Peyer's patch (tissue), 4 donors: ENCODE data around the gene GPR152. TPM values are rescaled to one million over a fixed set of nuclear protein-coding genes. Genes with fewer than 3 reads are reported as not detected.
A peak's percentile ranks its signal among the peaks of the same experiment; 100 is the strongest.
"Not testable (repeated sequence)": the region's sequence is repeated elsewhere in the genome, so short reads cannot be mapped to it uniquely, and the experiment has no call there.

Experiments used
- DNase-seq, 3 donors: peaks; one replicate each; pipeline ENCODE4 v3.0.0-alpha.2; 2017 to 2019
- H3K27ac ChIP-seq, 4 donors: fragments of 200-600 bp; sonication (generic); one replicate each; pipeline ENCODE4 v1.5.1; 2016 to 2019
- H3K27me3 ChIP-seq, 2 donors: fragments of 200-600 bp; sonication (generic); one replicate each; pipeline ENCODE4 v1.5.1; 2019
- H3K36me3 ChIP-seq, 3 donors: fragments of 200-600 bp; sonication (generic); one replicate each; pipeline ENCODE4 v1.5.1; 2016 to 2019
- H3K4me1 ChIP-seq, 4 donors: fragments of 200-600 bp; sonication (generic); one replicate each; pipeline ENCODE4 v1.5.1; 2016 to 2019
- H3K4me3 ChIP-seq, 4 donors: fragments of 200-600 bp; sonication (generic); 1 replicate in 3 of 4; 2 replicates in 1 of 4; pipeline ENCODE4 v1.5.1; 2016 to 2019; ENCODE audit warnings: mild to moderate bottlenecking in 1 of 4
- H3K9me3 ChIP-seq, 4 donors: fragments of 200-600 bp; sonication (generic); one replicate each; pipeline ENCODE4 v1.5.1; 2016 to 2019; ENCODE audit warnings: mild to moderate bottlenecking in 1 of 4
- POLR2A ChIP-seq, 2 donors: fragments of 450-650 bp; IDR thresholded peaks; one replicate each; pipeline ENCODE4 v1.5.1; 2017; ENCODE audit warnings: antibody characterized with exemption in 2 of 2, mild to moderate bottlenecking in 2 of 2, moderate library complexity in 2 of 2
- total RNA-seq, 4 donors: library from RNA; depleted of rRNA; stranded (reverse); fragments of >200 nt; gene quantifications; one replicate each; pipeline ENCODE4 v1.1.0, GENCODE V29; 2016
- TF ChIP-seq, protein P1 (sequence below), 6 experiments: fragments of 450-650 bp in 4 of 6; fragments of 200-600 bp in 2 of 6; sonication (generic) in 1 of 6; IDR thresholded peaks; one replicate each; pipeline ENCODE4 v1.5.1; 2017 to 2019; ENCODE audit warnings: antibody characterized with exemption in 6 of 6, mild to moderate bottlenecking in 3 of 6, moderate library complexity in 1 of 6

The GPR152 gene
- total RNA-seq, 4 donors from 2014 or later: not detected

DNA sequence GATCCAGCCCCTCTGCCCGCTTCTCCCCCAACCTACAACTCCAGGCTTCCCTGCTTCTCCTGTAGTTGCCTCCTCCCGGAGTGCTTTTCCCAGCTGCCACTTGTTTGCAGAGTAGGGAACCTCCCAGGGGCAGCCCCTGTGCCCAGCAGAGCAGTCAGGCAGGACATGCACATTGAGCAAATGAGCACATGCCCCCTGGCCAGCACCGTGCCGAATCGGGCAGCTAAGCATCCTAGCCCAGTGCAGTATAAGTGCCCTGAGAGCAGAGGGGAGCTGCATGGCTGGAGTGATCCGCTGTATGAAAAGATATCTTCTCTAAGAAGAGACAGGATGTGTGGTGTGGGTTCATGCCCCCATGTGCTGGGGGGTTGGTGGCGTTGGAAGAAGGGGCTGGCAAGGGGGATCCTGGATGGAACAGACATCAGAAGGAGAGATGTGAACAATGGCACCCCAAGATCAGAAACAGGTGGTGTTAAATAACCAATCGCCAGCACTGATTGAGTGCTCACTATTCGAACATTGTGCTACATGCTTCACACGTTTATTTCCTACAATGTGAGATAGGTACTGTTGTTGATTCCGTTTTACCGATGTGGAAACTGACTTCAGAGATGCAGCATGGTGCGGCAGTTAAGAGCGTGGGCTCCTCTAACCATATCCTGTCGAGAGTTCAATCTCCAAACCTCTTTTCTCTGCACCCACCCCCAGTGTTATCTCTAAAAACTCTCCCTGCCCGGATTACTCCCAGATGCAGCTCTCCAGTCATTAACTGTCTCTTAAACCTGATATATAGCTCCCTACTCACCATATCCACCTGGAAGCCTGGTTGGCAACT is 31.5 kb upstream of the GPR152 start:
- DNase-seq: peak; percentile 12 to 56 (median 46)
- H3K4me3 ChIP-seq: peak overlapping the region; percentile 47 to 68 (median 58)
- TF ChIP-seq, protein P1, sequence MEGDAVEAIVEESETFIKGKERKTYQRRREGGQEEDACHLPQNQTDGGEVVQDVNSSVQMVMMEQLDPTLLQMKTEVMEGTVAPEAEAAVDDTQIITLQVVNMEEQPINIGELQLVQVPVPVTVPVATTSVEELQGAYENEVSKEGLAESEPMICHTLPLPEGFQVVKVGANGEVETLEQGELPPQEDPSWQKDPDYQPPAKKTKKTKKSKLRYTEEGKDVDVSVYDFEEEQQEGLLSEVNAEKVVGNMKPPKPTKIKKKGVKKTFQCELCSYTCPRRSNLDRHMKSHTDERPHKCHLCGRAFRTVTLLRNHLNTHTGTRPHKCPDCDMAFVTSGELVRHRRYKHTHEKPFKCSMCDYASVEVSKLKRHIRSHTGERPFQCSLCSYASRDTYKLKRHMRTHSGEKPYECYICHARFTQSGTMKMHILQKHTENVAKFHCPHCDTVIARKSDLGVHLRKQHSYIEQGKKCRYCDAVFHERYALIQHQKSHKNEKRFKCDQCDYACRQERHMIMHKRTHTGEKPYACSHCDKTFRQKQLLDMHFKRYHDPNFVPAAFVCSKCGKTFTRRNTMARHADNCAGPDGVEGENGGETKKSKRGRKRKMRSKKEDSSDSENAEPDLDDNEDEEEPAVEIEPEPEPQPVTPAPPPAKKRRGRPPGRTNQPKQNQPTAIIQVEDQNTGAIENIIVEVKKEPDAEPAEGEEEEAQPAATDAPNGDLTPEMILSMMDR (IDR thresholded peaks at IDR 0.05): no peak
- no peak for TF ChIP-seq POLR2A (IDR thresholded peaks at IDR 0.05)

GRCh38 chr11:67482827-67483798 is 30.6 kb upstream of the GPR152 start, which contains the start of gene AIP:
Gene AIP, plus strand, starts transcription at chr11:67483026. Its CDS starts 133 bp downstream, at chr11:67483159.
- Histone ChIP-seq H3K27ac (peak within 1 kb of the TSS; percentile 83 to 88 (median 85)), H3K4me3 (peak within 1 kb of the TSS; percentile 47 to 68 (median 58)), H3K4me1 (peaks cover 0 to 34% (median 17%) of the 10 kb centered on the region in 4 donors), H3K27me3 (no peaks in the 10 kb centered on the region), H3K9me3 (no peaks in the 10 kb centered on the region), H3K36me3 (peaks cover 0 to 13% (median 0%) of the 10 kb centered on the region in 3 donors)
- peak; percentile 95 to 99 (median 97) for DNase-seq
- peak; percentile 59 to 80 for TF ChIP-seq POLR2A (IDR thresholded peaks at IDR 0.05)
- TF ChIP-seq, protein P1 (IDR thresholded peaks at IDR 0.05): peak; percentile 12 to 59 (median 32)

More for the DNA sequence above, 31.5 kb upstream of the GPR152 start:
- Histone ChIP-seq H3K36me3 (peaks cover 0 to 15% (median 0%) of the 10 kb centered on the region in 3 donors), H3K4me1 (peaks cover 0 to 34% (median 17%) of the 10 kb centered on the region in 4 donors), H3K27me3 (no peaks in the 10 kb centered on the region), H3K27ac (peak overlapping the region; percentile 83 to 88 (median 85)), H3K9me3 (no peaks in the 10 kb centered on the region)

GRCh38 chr11:67482275-67482826 is 29.8 kb upstream of the GPR152 start:
- no peaks in the 10 kb centered on the region for H3K9me3 ChIP-seq
- peaks cover 0 to 34% (median 17%) of the 10 kb centered on the region in 4 donors for H3K4me1 ChIP-seq
- H3K27me3 ChIP-seq: no peaks in the 10 kb centered on the region
- H3K27ac ChIP-seq: peak overlapping the region; percentile 83 to 88 (median 85)
- peaks cover 0 to 6% (median 0%) of the 10 kb centered on the region in 3 donors for H3K36me3 ChIP-seq
- DNase-seq: peak in 1 of 3 donors; percentile 50
- H3K4me3 ChIP-seq: peak overlapping the region; percentile 47 to 68 (median 58)
- TF ChIP-seq POLR2A (IDR thresholded peaks at IDR 0.05): no peak
- TF ChIP-seq, protein P1 (IDR thresholded peaks at IDR 0.05): no peak

DNA sequence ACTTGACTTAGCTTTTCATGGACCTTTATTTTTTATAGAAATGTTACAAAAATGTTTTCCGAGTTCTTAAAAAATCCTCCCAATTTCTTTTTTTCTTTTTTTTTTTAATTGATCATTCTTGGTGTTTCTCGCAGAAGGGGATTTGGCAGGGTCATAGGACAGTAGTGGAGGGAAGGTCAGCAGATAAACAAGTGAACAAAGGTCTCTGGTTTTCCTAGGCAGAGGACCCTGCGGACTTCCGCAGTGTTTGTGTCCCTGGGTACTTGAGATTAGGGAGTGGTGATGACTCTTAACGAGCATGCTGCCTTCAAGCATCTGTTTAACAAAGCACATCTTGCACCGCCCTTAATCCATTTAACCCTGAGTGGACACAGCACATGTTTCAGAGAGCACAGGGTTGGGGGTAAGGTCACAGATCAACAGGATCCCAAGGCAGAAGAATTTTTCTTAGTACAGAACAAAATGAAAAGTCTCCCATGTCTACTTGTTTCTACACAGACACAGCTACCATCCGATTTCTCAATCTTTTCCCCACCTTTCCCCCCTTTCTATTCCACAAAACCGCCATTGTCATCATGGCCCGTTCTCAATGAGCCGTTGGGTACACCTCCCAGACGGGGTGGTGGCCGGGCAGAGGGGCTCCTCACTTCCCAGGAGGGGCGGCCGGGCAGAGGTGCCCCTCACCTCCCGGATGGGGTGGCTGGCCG is 25.0 kb upstream of the GPR152 start:
- not testable (repeated sequence) for H3K27ac ChIP-seq, H3K9me3 ChIP-seq, DNase-seq, H3K36me3 ChIP-seq, H3K27me3 ChIP-seq, H3K4me1 ChIP-seq, H3K4me3 ChIP-seq

- H3K27ac ChIP-seq, H3K4me1 ChIP-seq, H3K36me3 ChIP-seq, DNase-seq, H3K4me3 ChIP-seq, H3K9me3 ChIP-seq, H3K27me3 ChIP-seq: not testable (repeated sequence)
These were observed 24.2 kb upstream of the GPR152 start for GRCh38 chr11:67476692-67477091.

GRCh38 chr11:67472882-67473281 is 20.4 kb upstream of the GPR152 start:
- H3K36me3 ChIP-seq: no peaks in the 10 kb centered on the region
- H3K27ac ChIP-seq: no peak overlapping the region
- H3K9me3 ChIP-seq: no peaks in the 10 kb centered on the region
- TF ChIP-seq, protein P1 (IDR thresholded peaks at IDR 0.05): no peak
- H3K4me3 ChIP-seq: no peak overlapping the region
- peaks cover 0 to 12% (median 3%) of the 10 kb centered on the region in 4 donors for H3K4me1 ChIP-seq
- no peaks in the 10 kb centered on the region for H3K27me3 ChIP-seq
- DNase-seq: no peak
